ENCODE results near the gene CCDC148. TPM values are rescaled to one million over a fixed set of nuclear protein-coding genes. Genes with fewer than 3 reads are reported as not detected.

The CCDC148 gene
- total RNA-seq, 1 donor from 2014 or later = 3.1 TPM

DNA sequence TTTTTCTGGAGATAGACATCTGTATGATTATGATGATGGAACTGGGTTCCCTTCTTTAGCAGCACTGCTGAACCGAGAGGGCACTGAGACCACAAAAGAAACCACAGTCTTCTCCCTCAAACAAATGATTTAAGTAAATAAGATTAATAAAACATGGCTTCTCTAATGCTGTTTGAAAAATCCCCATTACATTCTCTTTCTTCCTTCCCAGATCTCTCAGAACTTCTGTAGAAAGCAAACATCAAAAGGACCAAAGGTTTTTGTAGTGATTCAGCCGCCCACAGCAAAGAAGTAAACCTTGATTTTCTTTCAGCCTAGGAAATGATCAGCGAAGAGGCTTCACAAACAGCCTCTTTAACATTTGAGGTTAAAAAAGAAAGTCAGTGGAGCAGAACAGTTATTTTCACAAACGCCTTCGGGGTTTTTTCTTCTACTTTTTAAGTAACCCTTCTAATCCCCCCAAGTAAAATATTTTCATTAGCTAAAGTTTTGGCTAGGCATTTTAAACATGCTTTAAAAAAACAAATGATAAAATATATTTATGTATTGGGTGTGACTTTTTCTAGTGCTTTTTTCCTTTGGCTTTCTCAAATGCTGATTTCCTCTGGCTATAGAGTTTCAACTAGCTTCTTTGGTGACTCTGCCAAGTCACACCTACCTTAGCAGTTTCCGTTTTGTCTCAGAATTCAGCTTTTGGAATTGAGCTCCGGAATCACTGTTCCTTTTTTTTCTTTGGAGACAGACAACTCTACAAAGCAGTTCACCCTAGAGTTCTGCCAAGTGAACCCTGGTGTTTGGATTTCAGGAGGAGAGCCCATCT lies 265.3 kb downstream of the CCDC148 start:
- DNase-seq (ENCODE audit: extremely low spot score, unreplicated experiment) = no peak
- Mint-ChIP-seq H3K9me3 (no peaks in the 10 kb centered on the region), H3K4me1 (ENCODE audit: unreplicated experiment) (peaks cover 10% of the 10 kb centered on the region), H3K27me3 (no peaks in the 10 kb centered on the region), H3K27ac (no peak overlapping the region), H3K4me3 (peak overlapping the region; percentile 59), H3K36me3 (no peaks in the 10 kb centered on the region)
- TF ChIP-seq, protein P1, sequence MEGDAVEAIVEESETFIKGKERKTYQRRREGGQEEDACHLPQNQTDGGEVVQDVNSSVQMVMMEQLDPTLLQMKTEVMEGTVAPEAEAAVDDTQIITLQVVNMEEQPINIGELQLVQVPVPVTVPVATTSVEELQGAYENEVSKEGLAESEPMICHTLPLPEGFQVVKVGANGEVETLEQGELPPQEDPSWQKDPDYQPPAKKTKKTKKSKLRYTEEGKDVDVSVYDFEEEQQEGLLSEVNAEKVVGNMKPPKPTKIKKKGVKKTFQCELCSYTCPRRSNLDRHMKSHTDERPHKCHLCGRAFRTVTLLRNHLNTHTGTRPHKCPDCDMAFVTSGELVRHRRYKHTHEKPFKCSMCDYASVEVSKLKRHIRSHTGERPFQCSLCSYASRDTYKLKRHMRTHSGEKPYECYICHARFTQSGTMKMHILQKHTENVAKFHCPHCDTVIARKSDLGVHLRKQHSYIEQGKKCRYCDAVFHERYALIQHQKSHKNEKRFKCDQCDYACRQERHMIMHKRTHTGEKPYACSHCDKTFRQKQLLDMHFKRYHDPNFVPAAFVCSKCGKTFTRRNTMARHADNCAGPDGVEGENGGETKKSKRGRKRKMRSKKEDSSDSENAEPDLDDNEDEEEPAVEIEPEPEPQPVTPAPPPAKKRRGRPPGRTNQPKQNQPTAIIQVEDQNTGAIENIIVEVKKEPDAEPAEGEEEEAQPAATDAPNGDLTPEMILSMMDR (conservative IDR thresholded peaks at IDR 0.05) = no peak

DNA sequence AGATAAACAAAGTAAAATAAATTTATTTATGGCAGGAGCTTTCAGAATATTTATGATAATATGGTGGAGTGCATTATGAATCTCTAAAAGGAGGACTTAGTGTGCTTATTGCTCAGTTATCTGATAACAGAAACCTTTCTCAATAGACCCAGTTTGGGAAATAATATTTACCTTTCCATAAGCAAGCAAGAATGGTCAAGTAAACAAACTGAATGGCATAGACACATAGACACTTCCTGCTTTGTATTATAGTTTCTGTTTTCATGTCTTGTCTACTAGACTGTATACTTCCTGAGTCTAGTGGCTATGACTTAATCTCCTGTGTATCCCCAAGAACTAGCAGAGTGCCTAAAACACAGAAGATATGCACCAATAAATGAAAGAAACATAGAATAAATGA lies 267.0 kb downstream of the CCDC148 start:
- TF ChIP-seq, protein P1 (conservative IDR thresholded peaks at IDR 0.05) = no peak
- Mint-ChIP-seq H3K27me3 (no peaks in the 10 kb centered on the region), H3K4me1 (ENCODE audit: unreplicated experiment) (peaks cover 13% of the 10 kb centered on the region), H3K27ac (no peak overlapping the region), H3K9me3 (no peaks in the 10 kb centered on the region), H3K4me3 (no peak overlapping the region), H3K36me3 (no peaks in the 10 kb centered on the region)
- no peak for DNase-seq (ENCODE audit: extremely low spot score, unreplicated experiment)

DNA sequence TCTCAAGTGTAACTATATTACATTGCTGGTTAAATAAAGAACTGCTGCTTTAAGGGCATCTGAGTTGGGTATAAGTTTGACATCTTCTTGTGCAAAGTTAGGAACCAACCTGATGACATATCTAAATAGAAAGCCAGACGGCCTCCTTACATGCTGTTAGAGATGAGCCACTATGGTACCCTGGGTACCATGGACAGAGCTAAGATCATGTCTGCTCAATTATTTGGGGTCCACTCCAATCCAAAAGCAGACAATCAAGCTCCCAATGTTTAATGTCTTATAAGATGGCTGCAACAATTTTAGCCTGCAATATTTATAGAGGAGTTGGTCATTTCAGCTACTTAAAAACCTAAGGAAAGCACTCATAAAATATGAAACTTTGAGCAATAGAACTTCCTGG lies 268.6 kb downstream of the CCDC148 start:
- H3K36me3 Mint-ChIP-seq = no peaks in the 10 kb centered on the region
- H3K4me1 Mint-ChIP-seq (ENCODE audit: unreplicated experiment) = peaks cover 19% of the 10 kb centered on the region
- TF ChIP-seq, protein P1 (conservative IDR thresholded peaks at IDR 0.05) = no peak
- H3K27ac Mint-ChIP-seq = no peak overlapping the region
- no peaks in the 10 kb centered on the region for H3K9me3 Mint-ChIP-seq
- no peaks in the 10 kb centered on the region for H3K27me3 Mint-ChIP-seq
- H3K4me3 Mint-ChIP-seq = no peak overlapping the region
- no peak for DNase-seq (ENCODE audit: extremely low spot score, unreplicated experiment)

DNA sequence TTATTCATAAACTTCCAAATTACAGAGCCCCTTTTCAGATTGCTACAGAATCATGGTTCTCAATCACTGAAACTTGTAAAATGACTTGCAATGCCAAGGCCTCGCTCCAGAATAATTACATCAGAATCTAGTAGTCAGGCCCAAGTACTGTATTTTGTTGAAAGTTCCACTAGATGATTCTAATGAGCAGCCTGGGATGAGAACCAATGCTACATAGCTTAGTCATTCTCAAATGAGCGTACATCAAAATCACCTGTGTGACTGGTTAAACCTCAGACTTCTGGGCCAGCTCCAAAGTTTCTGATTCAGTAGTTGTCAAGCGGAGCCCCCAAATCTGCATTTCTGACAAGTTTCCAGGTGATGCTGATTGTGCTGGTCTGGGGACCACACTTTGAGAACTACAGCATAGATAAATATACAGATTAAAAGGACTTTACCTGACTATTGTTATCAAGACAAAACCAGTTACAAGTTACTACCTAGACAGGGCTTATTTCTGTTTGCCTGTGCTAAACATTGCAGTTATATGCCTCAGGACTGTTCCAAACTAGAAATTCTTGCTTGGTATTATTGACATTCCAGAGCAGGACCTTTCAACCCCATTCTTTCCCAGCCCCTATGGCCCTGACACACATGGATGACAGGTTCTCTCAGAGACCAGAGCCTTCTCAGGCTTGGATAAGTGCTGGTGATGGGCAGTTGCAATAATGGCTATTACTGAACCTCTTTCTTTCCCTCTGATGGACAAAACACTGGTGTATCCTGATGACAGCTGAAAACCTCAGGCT lies 271.8 kb downstream of the CCDC148 start:
- peaks cover 15% of the 10 kb centered on the region for H3K4me1 Mint-ChIP-seq (ENCODE audit: unreplicated experiment)
- H3K4me3 Mint-ChIP-seq = no peak overlapping the region
- peak overlapping the region; percentile 30 for H3K27ac Mint-ChIP-seq
- no peaks in the 10 kb centered on the region for H3K27me3 Mint-ChIP-seq
- DNase-seq (ENCODE audit: extremely low spot score, unreplicated experiment) = no peak
- H3K9me3 Mint-ChIP-seq = no peaks in the 10 kb centered on the region
- peaks cover 6% of the 10 kb centered on the region for H3K36me3 Mint-ChIP-seq
- TF ChIP-seq, protein P1 (conservative IDR thresholded peaks at IDR 0.05) = no peak

DNA sequence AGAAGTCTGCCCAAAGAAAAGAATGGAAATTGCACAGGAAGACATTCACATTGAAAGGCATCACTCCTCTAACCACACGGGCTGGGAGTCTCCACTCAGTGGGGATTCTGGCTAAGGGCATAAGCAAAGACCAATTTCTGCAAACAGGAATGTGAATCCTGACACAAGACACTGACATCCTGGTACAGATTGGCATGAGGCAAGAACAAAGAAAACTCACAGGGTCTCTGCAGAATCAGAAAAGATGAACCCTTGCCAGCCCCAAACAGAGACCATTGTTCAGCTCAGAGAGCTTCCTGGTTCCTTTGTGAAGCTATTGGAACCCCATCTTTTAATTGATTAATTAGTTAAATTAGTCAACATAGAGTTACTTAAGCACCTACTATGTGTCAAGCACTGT lies 272.6 kb downstream of the CCDC148 start:
- Mint-ChIP-seq H3K27ac (no peak overlapping the region), H3K36me3 (peaks cover 6% of the 10 kb centered on the region), H3K4me1 (ENCODE audit: unreplicated experiment) (peaks cover 15% of the 10 kb centered on the region), H3K9me3 (no peaks in the 10 kb centered on the region), H3K27me3 (no peaks in the 10 kb centered on the region), H3K4me3 (no peak overlapping the region)
- DNase-seq (ENCODE audit: extremely low spot score, unreplicated experiment) = no peak
- TF ChIP-seq, protein P1 (conservative IDR thresholded peaks at IDR 0.05) = no peak

All from type B pancreatic cell (in vitro differentiated cells).